Smooth muscle cell of bladder (primary cell): ENCODE data around the gene WBP4. TPM values are rescaled to one million over a fixed set of nuclear protein-coding genes. Genes with fewer than 3 reads are reported as not detected.

ENCODE experiments used
- total RNA-seq: library from RNA; depleted of rRNA; stranded (reverse); fragments of >200 nt; gene quantifications from 2 replicates; pipeline ENCODE4 v1.2.3, GENCODE V29; 2014

WBP4 gene, protein sequence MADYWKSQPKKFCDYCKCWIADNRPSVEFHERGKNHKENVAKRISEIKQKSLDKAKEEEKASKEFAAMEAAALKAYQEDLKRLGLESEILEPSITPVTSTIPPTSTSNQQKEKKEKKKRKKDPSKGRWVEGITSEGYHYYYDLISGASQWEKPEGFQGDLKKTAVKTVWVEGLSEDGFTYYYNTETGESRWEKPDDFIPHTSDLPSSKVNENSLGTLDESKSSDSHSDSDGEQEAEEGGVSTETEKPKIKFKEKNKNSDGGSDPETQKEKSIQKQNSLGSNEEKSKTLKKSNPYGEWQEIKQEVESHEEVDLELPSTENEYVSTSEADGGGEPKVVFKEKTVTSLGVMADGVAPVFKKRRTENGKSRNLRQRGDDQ
- 8.4 and 9.0 TPM in 2 replicates for total RNA-seq

DNA sequence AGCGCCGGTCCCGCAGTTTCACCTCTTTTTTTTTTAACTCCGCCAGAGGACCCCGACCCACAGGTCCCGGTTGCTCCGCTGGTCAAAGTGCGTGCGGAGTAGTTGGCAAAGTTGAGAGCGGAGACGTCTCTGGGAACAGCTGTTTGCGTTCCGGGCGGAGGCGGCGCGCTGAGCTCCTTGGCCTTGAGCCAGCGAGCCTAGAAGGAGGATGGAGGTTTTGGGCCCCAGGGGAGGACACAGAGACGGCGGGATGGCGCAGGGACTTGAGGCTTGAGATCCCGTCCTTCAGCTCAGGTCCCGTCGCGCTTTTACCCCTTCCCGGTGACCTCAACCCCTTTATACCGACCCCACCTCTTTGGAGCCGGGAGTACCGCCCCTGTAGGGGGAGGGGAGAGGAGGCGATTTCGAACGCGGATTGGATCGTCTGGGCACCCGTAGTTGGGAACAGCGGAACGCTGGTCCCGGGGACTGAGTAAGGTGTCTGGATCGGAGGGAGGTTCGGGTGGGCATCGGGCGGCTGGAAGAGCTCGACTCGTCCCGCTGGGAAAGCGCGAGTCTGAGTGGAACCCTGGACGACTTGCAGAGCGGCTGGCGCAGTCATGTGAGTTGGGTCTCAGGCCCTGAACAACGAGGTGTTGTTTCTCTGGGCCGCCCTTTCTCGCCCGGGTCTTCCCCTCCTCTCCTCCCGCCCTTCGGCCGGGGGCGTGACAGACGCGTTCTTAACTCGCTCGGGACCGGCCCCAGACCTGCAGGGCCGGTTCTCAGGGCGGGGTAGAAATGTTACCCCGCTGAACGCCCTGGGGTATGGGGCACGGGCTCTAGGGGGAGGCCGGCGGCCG lies at the start of gene WBP4:
WBP4 (plus strand) TSS at position 435 of the 839 bp plus-strand sequence; CDS start at position 600, 165 bp downstream.

DNA sequence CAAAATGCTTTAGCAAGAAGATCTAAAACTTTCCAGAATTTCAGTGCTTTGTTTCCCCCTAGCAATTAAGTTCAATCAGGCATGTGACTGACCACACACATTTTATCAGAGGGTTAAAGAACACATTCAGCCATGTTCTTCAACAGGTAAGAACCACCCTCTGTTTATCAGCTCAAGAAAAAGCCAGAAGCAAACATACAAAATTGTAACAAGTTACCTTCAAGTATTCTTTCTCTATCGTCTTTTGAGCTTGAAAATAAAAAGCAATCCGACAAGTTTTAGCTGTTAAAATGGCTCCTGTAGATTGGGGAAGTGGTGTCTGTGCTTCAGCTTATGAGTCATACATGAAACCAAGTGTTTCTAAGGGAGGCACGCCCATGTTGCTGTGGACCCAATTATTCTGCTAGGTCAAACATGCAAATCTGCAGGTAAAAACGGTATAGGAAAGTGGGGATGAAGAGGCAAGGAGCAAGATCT lies 42.3 kb upstream of the WBP4 start, which contains the start of gene ELF1:
ELF1 (minus strand) TSS at position 306 of the 477 bp plus-strand sequence. CDS start 37,262 bp downstream, outside the sequence.

DNA sequence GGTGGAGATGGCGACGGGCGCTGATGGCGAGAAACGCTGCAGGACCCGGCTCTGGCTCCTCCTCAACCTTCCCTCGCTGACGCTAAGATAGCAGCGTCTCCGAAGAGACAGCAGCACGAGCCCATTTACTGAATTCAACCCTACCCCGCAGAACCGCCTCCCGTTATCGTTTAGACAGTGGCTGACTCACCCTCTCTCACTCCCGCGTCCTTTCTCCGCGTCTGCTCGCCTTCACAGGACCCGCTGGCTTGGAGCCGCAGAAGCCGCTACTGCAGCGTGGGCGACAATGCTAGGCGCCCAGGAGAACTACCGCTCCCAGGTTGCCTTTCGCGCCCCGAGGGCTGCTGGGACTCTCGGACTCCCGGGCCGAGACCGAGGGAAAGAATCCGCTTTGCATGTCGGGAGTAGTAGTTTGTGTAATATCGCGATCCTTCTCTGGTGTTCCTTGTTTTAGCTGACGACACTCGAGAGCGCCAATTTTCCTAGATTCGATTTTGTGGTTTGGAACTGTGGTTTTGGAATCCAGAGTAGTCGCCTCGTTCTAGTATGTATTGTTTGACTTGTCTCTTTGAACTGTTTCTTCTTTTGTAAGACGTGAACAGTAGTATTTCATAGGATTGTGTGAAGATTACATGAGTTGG lies 71.3 kb downstream of the WBP4 start, which contains the start of gene KBTBD6:
KBTBD6 (minus strand) TSS at position 291 of the 641 bp plus-strand sequence. CDS start 291 bp downstream, outside the sequence.

Other genes with a start within 250 kb of the WBP4 start
- gene ELF1, start 42.2 kb upstream of the WBP4 start, total RNA-seq: 19.3 and 27.2 TPM in 2 replicates
- 9.0 and 9.5 TPM in 2 replicates for gene KBTBD6, start 71.3 kb downstream of the WBP4 start, total RNA-seq
- 5.8 and 6.7 TPM in 2 replicates for gene KBTBD7, start 133.1 kb downstream of the WBP4 start, total RNA-seq
- 8.4 and 12.0 TPM in 2 replicates for gene MTRF1, start 202.1 kb downstream of the WBP4 start, total RNA-seq
- gene NAA16, start 249.8 kb downstream of the WBP4 start, total RNA-seq: 5.3 and 6.3 TPM in 2 replicates